Chondrocyte (in vitro differentiated cells): ENCODE measurements around the gene UBE2U. TPM values are rescaled to one million over a fixed set of nuclear protein-coding genes. Genes with fewer than 3 reads are reported as not detected.
"Not testable (repeated sequence)": the region's sequence is repeated elsewhere in the genome, so short reads cannot be mapped to it uniquely, and the experiment has no call there.

Experiments used
- DNase-seq: peaks from one replicate; pipeline ENCODE4 v3.0.0; 2021; ENCODE audit warnings: mixed read lengths, low spot score
- H3K27ac Mint-ChIP-seq: one replicate; pipeline ENCODE4 v1.8.0; 2021; ENCODE audit warnings: mild to moderate bottlenecking, moderate library complexity, mixed read lengths; ENCODE audit not compliant: unreplicated experiment
- H3K27me3 Mint-ChIP-seq: 2 replicates; pipeline ENCODE4 v1.8.0; 2021; ENCODE audit warnings: low read depth, mixed read lengths
- H3K36me3 Mint-ChIP-seq: 2 replicates; pipeline ENCODE4 v1.8.0; 2021; ENCODE audit warnings: low read depth, mixed read lengths
- H3K4me1 Mint-ChIP-seq: 2 replicates; pipeline ENCODE4 v1.8.0; 2021; ENCODE audit warnings: low read depth, mild to moderate bottlenecking, mixed read lengths
- H3K4me3 Mint-ChIP-seq: one replicate; pipeline ENCODE4 v1.8.0; 2021; ENCODE audit warnings: mild to moderate bottlenecking, moderate library complexity, mixed read lengths; ENCODE audit not compliant: unreplicated experiment
- H3K9me3 Mint-ChIP-seq: 2 replicates; pipeline ENCODE4 v1.8.0; 2021; ENCODE audit warnings: low read depth, mixed read lengths
- CTCF ChIP-seq: fragments of 200-600 bp; sonication (generic); IDR thresholded peaks from 2 replicates; pipeline ENCODE4 v1.5.0; 2021; ENCODE audit warnings: antibody characterized with exemption, mild to moderate bottlenecking, moderate library complexity
- total RNA-seq: library from RNA; stranded (reverse); gene quantifications from 3 replicates; pipeline ENCODE4 v1.2.1, GENCODE V29; 2021

UBE2U gene
- total RNA-seq, 1 donor from 2014 or later: 0.27 TPM

GRCh38 chr1:64235181-64235580 lies 31.8 kb downstream of the UBE2U start:
- H3K27me3 Mint-ChIP-seq: no peaks in the 10 kb centered on the region
- no peak for DNase-seq
- no peak overlapping the region for H3K4me3 Mint-ChIP-seq
- no peaks in the 10 kb centered on the region for H3K9me3 Mint-ChIP-seq
- peaks cover 3% of the 10 kb centered on the region for H3K4me1 Mint-ChIP-seq
- TF ChIP-seq CTCF: no peak
- no peak overlapping the region for H3K27ac Mint-ChIP-seq
- H3K36me3 Mint-ChIP-seq: peaks cover 6% of the 10 kb centered on the region

GRCh38 chr1:64235910-64236309 lies 32.5 kb downstream of the UBE2U start:
- H3K4me3 Mint-ChIP-seq: no peak overlapping the region
- no peak for TF ChIP-seq CTCF
- H3K27me3 Mint-ChIP-seq: no peaks in the 10 kb centered on the region
- H3K4me1 Mint-ChIP-seq: peaks cover 5% of the 10 kb centered on the region
- DNase-seq: no peak
- H3K36me3 Mint-ChIP-seq: peaks cover 4% of the 10 kb centered on the region
- no peaks in the 10 kb centered on the region for H3K9me3 Mint-ChIP-seq
- no peak overlapping the region for H3K27ac Mint-ChIP-seq

- H3K36me3 Mint-ChIP-seq: peaks cover 2% of the 10 kb centered on the region
Measured at GRCh38 chr1:64236541-64236954, 33.1 kb downstream of the UBE2U start.

GRCh38 chr1:64239519-64239918 lies 36.1 kb downstream of the UBE2U start:
- H3K4me3 Mint-ChIP-seq, H3K36me3 Mint-ChIP-seq, H3K27ac Mint-ChIP-seq, H3K27me3 Mint-ChIP-seq, DNase-seq, H3K9me3 Mint-ChIP-seq: not testable (repeated sequence)
- peaks cover 27% of the 10 kb centered on the region for H3K4me1 Mint-ChIP-seq

More at GRCh38 chr1:64236541-64236954, 33.1 kb downstream of the UBE2U start:
- Mint-ChIP-seq H3K4me1 (peaks cover 5% of the 10 kb centered on the region), H3K27ac (no peak overlapping the region), H3K4me3 (no peak overlapping the region), H3K9me3 (no peaks in the 10 kb centered on the region), H3K27me3 (no peaks in the 10 kb centered on the region)
- TF ChIP-seq CTCF: no peak
- no peak for DNase-seq

- Mint-ChIP-seq H3K9me3 (no peaks in the 10 kb centered on the region), H3K4me3 (no peak overlapping the region), H3K4me1 (peaks cover 29% of the 10 kb centered on the region), H3K27ac (no peak overlapping the region), H3K36me3 (no peaks in the 10 kb centered on the region), H3K27me3 (no peaks in the 10 kb centered on the region)
- DNase-seq: no peak
- TF ChIP-seq CTCF: peak; percentile 66
Measured at GRCh38 chr1:64240206-64240605, 36.8 kb downstream of the UBE2U start.

- H3K36me3 Mint-ChIP-seq: no peaks in the 10 kb centered on the region
- H3K9me3 Mint-ChIP-seq: no peaks in the 10 kb centered on the region
- H3K27ac Mint-ChIP-seq: no peak overlapping the region
- DNase-seq: no peak
- no peak overlapping the region for H3K4me3 Mint-ChIP-seq
- no peaks in the 10 kb centered on the region for H3K27me3 Mint-ChIP-seq
- H3K4me1 Mint-ChIP-seq: peaks cover 36% of the 10 kb centered on the region
- no peak for TF ChIP-seq CTCF
Measured at GRCh38 chr1:64241069-64241468, 37.6 kb downstream of the UBE2U start.
